Neutrophil (primary cell): Measurements from ENCODE around the gene RPS6KL1.

ENCODE experiments used
- H3K27ac ChIP-seq: fragments of 200-600 bp; sonication (generic); 2 replicates; pipeline ENCODE4 v1.5.1; 2016; ENCODE audit warnings: mild to moderate bottlenecking, moderate library complexity
- H3K27me3 ChIP-seq: fragments of 200-600 bp; sonication (generic); 2 replicates; pipeline ENCODE4 v1.6.0; 2016; ENCODE audit warnings: mild to moderate bottlenecking
- H3K36me3 ChIP-seq: fragments of 200-600 bp; sonication (generic); 2 replicates; pipeline ENCODE4 v1.5.1; 2017
- H3K4me1 ChIP-seq, 2 experiments: fragments of 200-600 bp in 1 of 2; sonication (generic) in 1 of 2; 1 replicate in 1 of 2; 2 replicates in 1 of 2; pipeline versions ENCODE4 v1.5.1 to v1.6.1; 2013 to 2016; ENCODE audit warnings: low read depth in 1 of 2, low read length in 1 of 2, mild to moderate bottlenecking in 1 of 2, moderate library complexity in 1 of 2; ENCODE audit not compliant: control insufficient read depth in 1 of 2, insufficient read depth in 1 of 2
- H3K4me3 ChIP-seq, 2 experiments: fragments of 200-600 bp in 1 of 2; sonication (generic) in 1 of 2; 1 replicate in 1 of 2; 2 replicates in 1 of 2; pipeline ENCODE4 v1.5.1; 2013 to 2016; ENCODE audit warnings: low read depth in 1 of 2, low read length in 1 of 2, mild to moderate bottlenecking in 1 of 2, moderate library complexity in 1 of 2
- H3K9me3 ChIP-seq: fragments of 200-600 bp; sonication (generic); 2 replicates; pipeline ENCODE4 v1.5.1; 2016
- CTCF ChIP-seq: fragments of 200-600 bp; sonication (generic); IDR thresholded peaks from 2 replicates; pipeline ENCODE4 v1.5.1; 2016; ENCODE audit warnings: antibody characterized with exemption

Gene RPS6KL1

GRCh38 chr14:74917178-74917543, 5.9 kb downstream of the RPS6KL1 start:
- Histone ChIP-seq H3K36me3 (no peaks in the 10 kb centered on the region), H3K4me3 (no peak overlapping the region), H3K9me3 (no peaks in the 10 kb centered on the region), H3K4me1 (no peaks in the 10 kb centered on the region), H3K27me3 (peaks cover 12% of the 10 kb centered on the region), H3K27ac (no peak overlapping the region)
- no peak for TF ChIP-seq CTCF

- H3K4me3 ChIP-seq: no peak overlapping the region
- no peak overlapping the region for H3K27ac ChIP-seq
- H3K9me3 ChIP-seq: no peaks in the 10 kb centered on the region
- no peak for TF ChIP-seq CTCF
- H3K36me3 ChIP-seq: no peaks in the 10 kb centered on the region
- no peaks in the 10 kb centered on the region for H3K27me3 ChIP-seq
- H3K4me1 ChIP-seq: no peaks in the 10 kb centered on the region
These were observed 7.2 kb downstream of the RPS6KL1 start for GRCh38 chr14:74915826-74916225.

- H3K36me3 ChIP-seq: no peaks in the 10 kb centered on the region
These were observed 7.6 kb downstream of the RPS6KL1 start for GRCh38 chr14:74915426-74915825.

GRCh38 chr14:74913986-74914573, 9.0 kb downstream of the RPS6KL1 start:
- Histone ChIP-seq H3K4me1 (no peaks in the 10 kb centered on the region), H3K9me3 (no peaks in the 10 kb centered on the region), H3K27me3 (no peaks in the 10 kb centered on the region), H3K36me3 (no peaks in the 10 kb centered on the region), H3K4me3 (no peak overlapping the region), H3K27ac (no peak overlapping the region)
- no peak for TF ChIP-seq CTCF

More at GRCh38 chr14:74915426-74915825, 7.6 kb downstream of the RPS6KL1 start:
- no peak overlapping the region for H3K27ac ChIP-seq
- TF ChIP-seq CTCF: no peak
- no peak overlapping the region for H3K4me3 ChIP-seq
- no peaks in the 10 kb centered on the region for H3K27me3 ChIP-seq
- no peaks in the 10 kb centered on the region for H3K4me1 ChIP-seq
- no peaks in the 10 kb centered on the region for H3K9me3 ChIP-seq

GRCh38 chr14:74913393-74913910, 9.6 kb downstream of the RPS6KL1 start:
- H3K27me3 ChIP-seq: no peaks in the 10 kb centered on the region
- H3K36me3 ChIP-seq: no peaks in the 10 kb centered on the region
- no peaks in the 10 kb centered on the region for H3K9me3 ChIP-seq
- H3K27ac ChIP-seq: no peak overlapping the region
- no peak for TF ChIP-seq CTCF
- no peak overlapping the region for H3K4me3 ChIP-seq
- no peaks in the 10 kb centered on the region for H3K4me1 ChIP-seq

- no peaks in the 10 kb centered on the region for H3K36me3 ChIP-seq
- no peaks in the 10 kb centered on the region for H3K27me3 ChIP-seq
- H3K4me3 ChIP-seq: no peak overlapping the region
- H3K4me1 ChIP-seq: no peaks in the 10 kb centered on the region
- H3K9me3 ChIP-seq: no peaks in the 10 kb centered on the region
- no peak overlapping the region for H3K27ac ChIP-seq
- TF ChIP-seq CTCF: no peak
These were observed 10.3 kb downstream of the RPS6KL1 start for GRCh38 chr14:74912801-74913200.
